Fibroblast of gingiva (primary cell): ENCODE measurements around the gene LIX1.
"Not testable (repeated sequence)": the region's sequence is repeated elsewhere in the genome, so short reads cannot be mapped to it uniquely, and the experiment has no call there.

ENCODE experiments used
- DNase-seq: peaks from one replicate; pipeline ENCODE4 v3.0.0-alpha.2; 2011; ENCODE audit warnings: low read depth

LIX1 gene

DNA sequence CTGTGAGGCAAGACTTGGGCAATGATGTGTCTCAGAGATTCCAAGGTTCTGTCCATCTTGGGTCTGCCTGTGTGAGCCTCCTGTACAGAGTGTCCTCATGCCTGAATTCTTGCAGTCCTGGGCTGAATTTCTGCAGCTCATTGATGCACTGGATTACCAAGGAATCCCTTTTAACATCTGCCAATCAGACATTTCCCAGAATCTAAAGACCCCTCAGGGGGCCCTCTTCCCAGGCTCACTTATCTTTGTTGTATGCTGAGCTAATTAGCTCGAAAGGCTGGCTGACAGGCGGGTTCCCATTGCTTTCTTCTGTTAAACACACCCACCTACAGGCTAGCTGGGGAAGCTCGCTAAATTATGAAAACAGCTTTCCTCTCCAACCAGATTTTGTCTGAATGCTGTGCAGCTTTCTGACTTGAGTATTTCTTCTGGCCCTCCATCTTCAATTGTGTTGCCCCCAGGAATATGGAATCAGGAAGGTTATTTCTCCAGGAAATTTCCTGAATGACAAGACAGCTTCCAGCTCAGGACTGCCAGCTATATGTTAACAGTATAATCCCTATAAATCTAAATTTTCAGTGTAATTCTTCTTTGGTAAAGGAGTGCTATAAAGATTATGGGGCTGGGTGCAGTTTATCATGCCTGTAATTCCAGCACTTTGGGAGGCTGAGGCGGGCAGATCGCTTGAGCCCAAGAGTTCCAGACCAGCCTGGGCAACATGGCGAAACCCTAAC is at the start of gene LIX1:
Gene LIX1, minus strand, starts transcription at position 91 of the 734 bp plus-strand sequence. Its CDS starts 35 bp downstream, at position 56.
- peak; percentile 28 for DNase-seq

DNA sequence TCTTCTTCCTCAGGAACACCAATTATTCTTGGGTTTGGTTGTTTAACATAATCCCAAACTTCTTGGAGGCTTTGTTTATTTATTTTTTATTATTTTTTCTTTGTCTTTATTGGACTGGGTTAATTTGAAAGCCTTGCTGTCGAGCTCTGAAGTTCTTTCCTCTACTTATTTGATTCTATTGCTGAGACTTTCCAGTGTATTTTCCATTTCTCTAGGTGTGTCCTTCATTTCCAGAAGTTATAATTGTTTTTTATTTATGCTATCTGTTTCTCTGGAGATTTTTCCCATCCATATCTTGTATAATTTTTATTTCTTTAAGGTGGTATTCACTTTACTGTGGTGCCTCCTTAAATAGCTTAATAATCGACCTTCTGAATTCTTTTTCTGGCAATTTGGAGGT is 49.5 kb upstream of the LIX1 start:
- DNase-seq: no peak

DNA sequence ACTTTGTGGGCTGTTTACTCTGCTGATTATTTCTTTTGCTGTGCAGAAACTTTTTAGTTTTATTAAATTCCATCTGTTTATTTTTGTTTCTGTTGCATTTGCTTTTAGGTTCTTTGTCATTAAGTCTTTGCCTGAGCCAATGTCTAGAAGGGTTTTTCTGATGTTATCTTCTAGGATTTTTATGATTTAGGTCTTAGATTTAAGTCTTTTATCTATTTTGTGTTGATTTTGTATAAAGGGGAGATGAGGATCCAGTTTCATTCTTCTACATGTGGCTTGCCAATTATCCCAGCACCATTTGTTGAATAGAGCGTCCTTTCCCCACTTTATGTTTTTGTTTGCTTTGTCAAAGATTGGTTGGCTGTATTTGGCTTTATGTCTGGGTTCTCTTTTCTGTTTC is 47.1 kb upstream of the LIX1 start:
- DNase-seq: not testable (repeated sequence)

DNA sequence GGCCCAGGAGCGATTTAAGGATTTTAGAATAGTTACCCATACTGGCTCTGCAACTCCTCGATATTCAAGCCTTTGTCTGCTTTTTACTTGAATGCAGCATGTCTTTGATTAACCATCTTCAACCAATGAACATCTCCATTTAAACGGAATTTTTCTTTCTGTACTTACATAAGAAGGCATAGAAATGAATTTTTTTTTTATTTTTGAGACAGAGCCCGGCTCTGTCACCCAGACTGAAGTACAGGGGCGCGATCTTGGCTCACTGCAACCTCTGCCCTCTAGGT is 41.5 kb upstream of the LIX1 start:
- no peak for DNase-seq

DNA sequence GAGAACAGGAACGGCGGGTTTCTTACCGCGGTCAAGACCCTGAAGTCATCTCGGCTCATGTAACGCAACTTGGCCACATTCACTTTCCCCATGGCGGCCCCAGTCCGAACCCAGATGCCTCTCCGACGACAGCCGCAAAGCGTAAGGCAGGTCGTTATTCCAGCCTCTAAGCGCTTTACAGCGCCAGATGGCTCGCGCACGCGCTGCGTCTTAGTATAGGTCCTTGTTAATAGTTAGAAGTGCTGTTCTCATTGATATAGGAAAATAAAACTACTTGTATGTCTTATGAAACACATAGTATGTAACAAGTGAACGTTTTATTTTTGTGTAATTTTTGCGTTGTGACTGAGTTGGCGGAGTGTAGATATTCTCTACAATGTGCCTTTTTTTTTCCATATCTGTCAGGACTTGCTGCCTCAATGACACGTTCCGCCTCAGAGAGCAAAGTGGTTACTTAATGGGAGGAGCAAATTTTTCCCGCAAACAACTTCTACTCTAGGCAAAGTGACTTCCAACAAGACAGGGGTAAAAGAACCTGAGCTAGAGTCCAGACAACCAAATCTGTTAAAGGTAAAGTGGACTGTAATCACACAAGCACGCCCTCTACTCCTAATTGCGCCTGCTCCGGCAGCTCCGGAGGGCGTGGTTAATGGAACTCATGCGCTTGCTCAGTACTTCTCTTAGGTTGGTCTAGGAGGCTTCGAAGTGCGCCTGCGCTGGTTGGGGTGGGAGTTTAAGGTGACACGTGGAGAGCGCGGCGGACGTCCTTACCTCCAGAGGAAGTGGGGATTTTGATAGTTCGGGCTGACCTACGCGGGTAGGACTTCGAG is 40.9 kb upstream of the LIX1 start, which contains the start of gene RIOK2:
Gene RIOK2, minus strand, starts transcription at position 148 of the 830 bp plus-strand sequence. Its CDS starts 56 bp downstream, at position 92.
- peak; percentile 95 for DNase-seq

DNA sequence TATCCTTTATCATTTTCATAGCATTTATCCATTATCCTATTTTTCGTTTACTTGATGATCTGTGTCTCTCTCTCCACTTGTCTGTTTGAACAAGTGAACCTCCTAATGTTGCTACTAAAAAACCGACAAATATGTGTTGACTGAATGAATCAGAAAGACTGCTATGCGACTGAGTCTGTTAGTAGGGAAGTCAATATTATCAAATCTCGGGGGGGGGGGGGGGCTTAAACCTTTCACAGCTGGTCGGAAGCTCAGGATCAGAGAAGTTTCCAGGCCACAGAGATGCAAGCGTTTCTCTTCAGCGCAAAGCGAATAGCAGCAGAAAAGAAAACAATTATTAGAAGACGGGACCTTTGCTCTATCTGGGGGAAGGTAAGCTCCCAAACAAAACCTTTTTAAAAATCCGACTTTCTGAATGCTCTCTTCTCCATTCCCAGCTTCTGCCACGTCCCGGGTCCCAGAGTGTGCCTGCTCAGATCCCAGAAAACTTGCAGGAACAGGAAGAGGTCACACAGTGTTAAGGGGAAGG is 40.2 kb upstream of the LIX1 start:
- DNase-seq: no peak

DNA sequence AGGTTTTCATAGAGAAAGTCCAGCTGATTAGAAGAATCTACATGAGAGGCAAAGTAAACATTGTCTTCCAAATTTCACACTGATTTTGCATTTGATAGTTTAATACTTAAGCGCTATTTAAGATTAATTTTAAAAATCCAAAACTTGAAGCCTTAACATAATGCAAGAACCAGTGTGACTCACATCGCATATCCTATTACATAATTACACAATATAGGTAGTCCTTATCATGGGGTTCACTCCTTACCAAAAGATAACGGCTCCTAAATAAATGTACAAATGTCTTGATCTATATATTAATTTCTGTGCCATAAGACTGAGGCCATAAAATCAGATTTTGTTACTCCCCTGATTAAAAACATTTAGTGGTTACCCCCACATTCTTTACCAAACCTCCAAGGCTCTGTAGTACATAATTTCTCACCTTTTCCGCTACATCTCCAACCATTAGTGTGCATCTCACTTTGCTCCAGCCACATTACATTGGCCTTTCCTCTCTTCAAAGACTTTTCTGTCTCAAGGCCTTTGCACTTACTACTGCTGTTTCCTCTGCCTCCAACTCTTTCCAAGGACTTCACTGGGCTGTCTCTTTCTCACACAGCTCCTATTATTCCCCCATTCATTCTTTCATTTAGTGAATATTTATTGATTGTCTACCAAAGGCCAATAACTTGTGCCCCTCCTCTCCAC is 39.6 kb upstream of the LIX1 start:
- no peak for DNase-seq

DNA sequence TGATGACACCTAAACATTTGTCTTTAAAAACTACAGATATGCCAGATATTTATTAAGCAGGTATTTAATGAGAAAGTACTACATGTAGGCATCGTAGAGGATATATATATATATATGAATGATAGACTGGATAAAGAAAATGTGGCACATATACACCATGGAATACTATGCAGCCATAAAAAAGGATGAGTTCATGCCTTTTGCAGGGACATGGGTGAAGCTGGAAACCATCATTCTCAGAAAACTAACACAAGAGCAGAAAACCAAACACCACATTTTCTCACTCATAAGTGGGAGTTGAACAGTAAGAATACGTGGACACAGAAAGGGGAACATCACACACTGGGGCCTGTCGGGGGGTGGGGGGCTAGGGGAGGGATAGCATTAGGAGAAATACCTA is 37.0 kb upstream of the LIX1 start:
- DNase-seq: not testable (repeated sequence)

DNA sequence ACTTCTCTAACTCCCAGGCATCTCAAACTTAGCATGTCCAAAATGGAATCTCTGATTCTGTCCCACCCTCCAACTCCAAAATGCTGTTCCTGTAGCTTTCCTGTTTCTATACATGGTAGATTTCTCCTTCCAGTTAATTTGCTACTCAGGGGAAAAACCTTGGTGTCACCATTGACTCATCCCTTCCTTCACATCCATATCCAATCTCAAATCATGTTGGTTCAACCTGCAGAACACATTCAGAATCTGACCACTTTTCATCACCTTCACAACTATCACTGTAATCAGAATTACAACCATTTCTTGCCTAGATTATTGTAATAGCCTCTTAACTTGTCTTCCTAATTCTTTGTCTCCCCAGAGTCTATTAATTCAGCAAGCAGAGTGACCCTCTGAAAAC is 29.8 kb upstream of the LIX1 start:
- no peak for DNase-seq

DNA sequence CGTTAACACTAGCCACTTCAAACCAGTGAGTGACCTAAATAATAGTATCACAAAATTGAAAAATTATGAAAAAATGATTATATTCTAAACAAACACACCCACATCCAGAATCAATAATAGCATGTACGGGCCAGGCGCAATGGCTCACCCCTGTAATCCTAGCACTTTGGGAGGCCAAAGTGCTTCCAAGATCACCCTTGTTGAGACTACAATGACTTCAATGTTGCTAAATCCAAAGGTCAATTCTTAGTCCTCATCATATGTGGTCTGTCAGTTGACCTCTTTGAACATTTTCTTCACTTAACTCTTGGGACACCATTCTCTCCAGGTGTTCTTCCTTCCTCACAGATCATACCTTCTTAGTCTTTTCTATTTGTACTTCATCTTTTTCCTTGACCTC is 29.3 kb upstream of the LIX1 start:
- DNase-seq: no peak

DNA sequence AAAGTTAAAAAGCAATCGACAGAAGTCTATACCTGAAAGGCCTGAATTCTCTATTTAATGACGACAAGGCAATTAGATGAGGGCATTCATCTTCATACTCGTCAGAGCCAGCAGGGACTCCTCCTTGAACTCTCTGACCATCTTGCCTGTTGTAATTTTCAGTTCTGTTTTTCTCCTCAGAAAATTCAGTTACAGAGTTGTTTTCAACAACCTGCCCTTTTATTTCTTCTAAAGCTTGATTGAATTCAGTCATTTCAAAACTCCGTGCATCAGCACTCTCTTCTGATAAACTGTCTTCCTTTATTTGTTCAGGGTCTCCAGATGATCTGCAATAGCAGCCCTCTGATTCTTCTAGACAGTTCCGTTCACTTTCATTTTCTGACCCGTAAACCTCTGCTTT is 25.0 kb upstream of the LIX1 start:
- no peak for DNase-seq

DNA sequence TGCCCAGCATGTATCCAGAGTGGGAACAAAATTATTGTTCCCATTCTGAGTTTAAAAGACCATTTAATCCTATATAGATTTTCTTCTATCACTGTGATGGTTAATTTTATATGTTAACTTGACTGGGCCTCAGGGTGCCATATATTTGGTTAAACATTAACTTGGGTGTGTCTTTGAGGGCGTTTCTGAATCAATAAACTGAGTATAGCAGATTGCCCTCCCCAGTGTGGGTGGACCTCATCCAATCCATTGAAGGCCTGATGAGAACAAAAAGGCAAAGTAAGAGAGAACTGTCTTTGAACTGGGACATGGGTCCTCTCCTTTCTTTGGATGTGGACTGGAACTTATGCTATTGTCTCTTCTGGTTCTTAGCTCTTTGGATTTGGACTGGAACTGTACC is 23.3 kb upstream of the LIX1 start:
- DNase-seq: no peak

DNA sequence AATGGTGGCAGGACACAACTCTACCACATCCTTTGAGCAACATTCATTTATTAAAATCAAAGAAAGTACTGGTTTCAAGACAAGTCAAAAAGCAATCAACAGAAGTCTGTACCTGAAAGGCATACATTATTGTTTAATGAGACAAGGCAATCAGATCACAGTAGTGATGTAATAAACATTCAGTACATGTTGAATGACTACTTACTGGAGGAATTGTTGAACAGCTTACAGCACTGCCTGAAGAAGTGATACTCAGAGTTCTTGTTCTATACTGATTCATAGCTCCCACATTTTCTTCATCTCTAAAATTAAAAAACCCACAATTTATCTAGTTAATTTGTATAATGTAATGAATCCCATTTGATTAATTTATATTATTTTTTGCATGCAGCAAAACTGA is 22.4 kb upstream of the LIX1 start:
- DNase-seq: no peak

DNA sequence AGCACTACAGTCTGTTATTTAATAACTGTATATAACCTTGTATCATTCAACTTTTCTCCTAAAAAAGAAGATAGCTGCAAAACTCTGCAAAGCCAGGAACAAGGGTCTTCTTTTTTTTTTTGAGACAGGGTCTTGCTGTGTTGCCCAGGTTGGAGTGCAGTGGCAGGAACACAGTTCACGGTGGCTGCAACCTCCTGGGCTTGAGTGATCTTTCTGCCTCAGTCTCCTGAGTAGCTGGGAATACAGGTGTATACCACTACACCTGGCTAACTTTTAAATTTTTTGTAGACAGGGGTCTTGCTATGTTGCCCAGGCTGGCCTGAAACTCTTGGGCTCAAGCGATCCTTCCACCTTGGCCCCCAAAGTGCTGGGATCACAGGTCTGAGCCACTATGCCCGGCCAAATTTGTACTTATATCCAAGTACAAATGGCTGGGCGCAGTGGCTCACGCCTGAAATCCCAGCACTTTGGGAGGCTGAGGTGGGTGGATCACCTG is 21.4 kb upstream of the LIX1 start:
- DNase-seq: no peak

DNA sequence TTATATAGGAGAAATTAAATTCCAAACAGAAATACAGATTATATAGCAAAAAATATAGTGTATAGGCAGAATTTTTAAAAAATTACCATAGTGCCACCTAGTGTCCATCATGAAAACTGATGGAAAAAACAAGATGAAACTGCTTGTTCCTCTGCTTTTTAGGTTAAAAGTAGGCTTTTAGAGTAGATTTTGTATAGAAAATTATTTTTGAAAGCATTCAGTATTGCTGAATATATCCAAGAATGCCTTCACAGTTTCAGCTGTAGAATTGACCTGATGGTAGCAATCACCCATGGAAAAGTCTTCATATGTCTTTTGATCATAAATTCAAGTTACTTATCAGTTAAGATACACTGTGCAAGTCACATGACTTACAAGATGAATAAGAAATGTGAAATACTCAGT is 21.0 kb upstream of the LIX1 start:
- no peak for DNase-seq

DNA sequence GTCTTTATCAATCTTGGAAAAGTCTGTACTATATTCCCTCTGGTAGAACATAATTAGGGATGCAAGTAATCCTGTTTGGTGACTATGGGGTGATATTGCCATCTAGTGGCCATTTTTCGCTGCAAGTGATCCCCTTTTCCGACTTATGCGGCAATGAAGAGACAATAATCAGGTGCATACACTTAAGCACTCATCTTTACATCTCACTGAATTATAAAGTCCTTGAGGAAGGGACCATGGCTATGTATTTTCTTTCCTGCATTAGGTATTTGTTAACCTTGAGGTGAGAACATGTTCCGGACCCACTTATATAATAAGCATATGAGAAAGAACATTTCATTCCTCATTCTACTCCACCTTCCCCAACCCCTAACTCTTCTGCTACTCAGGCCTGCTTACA is 19.6 kb upstream of the LIX1 start:
- peak; percentile 71 for DNase-seq

DNA sequence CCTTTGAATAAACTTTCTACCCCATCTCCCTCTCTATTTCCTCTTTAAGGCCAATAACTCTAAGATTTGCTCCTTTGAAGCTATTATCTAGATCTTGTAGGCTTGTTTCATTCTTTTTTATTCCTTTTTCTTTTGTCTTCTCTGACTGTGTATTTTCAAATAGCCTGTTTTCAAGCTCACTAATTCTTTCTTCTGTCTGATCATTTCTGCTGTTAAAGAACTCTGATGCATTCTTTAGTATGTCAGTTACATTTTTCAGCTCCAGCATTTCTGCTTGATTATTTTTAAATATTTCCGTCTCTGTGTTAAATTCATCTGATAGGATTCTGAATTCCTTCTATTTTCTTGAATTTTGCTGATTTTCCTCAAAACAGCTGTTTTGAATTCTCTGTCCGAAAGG is 15.3 kb upstream of the LIX1 start:
- no peak for DNase-seq

DNA sequence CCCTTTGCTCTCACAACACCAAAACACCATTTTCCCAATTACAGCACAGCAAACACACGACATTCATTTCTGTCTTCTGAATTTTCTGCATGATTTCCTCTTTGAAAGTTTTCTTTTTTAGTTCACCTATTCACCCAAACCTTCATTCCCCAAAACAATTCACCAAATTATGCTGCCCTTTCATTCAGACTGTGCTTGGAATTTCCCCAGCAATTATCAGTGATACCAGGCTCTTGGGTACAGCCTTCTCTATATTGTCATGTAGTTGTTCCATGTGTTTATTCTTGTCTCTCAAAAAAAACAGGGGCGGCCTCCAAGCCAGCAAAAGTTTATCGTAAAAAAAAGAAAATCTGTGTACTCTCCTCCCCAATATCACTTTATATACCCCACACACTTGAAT is 9.0 kb upstream of the LIX1 start:
- no peak for DNase-seq

DNA sequence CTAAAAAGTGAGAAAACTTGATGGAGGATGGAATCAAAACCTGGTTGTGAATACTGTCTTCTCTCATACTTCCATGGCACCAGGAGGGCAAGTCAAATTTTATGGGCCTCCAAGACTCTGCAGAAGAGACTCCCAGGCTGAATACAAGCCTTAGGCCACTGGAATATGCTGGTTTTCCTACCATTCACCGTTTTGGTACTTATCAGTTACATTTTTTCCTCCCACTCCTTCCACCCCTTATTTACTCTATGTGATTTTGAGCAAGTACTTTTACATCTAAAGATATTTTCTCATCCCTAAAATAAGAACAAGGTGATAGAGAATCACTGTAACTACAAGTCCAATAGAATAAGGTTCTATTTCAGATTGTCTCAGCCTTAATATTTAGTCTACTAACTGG is 8.0 kb upstream of the LIX1 start:
- no peak for DNase-seq

DNA sequence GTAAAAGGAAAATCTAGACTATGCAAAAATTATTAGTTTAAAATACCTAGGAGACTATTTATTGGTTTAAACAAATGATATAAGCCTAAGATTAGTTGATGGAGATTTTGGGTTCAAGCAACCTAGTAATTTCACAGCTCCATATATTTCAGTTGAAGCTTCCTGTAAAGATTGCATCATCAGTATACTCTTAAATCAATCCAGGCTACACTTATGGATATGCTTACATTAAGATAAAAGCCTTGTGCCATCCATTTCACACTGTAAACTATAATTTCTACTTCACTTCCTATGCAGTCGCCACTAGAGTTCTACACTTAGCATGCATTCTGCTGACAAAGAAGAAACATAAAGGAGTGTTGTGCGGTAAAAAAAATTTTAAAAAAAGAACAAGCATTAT is 7.3 kb upstream of the LIX1 start:
- no peak for DNase-seq

DNA sequence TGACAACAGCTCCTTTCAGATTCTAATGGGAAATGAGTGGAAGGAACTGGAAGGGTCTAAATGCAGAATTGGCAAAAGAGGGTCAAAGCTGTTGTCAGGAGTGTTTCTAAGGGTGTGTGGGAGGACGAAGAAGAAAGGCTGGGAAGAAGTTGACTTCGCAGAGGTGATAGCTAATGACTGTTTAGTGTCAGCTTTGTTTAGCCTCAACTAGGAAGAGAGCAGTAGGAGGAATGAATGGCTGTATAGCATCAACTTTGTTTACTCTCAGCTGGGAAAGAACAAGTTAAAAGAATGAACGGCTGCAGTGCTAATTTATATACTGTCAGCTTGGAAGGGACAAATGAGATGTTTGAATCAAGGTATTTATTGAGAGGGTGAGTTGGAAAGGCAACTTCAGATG is 5.9 kb upstream of the LIX1 start:
- no peak for DNase-seq

DNA sequence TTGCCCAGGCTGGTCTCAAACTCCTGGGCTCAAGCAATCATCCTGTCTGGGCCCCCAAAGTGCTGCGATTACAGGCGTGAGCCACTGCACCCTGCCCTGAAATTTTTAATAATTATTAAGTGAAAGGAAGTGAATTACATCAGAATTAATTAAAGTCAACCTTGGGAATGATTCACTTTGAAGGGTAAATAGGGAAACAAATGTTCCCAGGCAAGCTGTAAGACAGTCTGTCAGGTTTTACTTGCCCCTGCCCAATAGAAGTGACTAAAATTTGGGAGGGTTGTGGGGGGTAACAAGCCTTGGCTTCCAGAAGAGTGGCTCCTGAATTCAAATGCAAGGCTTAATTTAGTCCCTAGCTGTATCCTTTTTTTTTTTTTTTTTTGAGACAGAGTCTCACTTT is 1.3 kb upstream of the LIX1 start:
- DNase-seq: no peak

DNA sequence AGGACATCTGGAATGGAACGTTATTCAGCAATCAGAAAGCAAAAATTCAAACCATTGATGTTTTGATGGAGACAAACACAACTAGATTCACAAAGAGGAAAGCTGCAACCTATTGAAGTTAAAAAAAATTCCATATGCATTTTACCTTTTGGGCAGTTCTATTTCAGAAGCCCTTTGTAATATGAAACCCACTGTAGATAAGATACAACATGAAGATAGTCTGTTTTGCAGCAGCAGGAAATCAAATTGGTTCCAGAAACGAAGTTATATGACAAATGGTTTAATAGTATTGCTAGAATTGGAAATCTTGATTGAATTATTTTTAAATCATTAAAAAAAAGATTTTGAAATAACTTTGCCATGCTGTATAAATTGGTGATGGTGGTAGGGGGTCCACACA is 872 bp downstream of the LIX1 start:
- no peak for DNase-seq
